ENCODE data around the gene GPR135. TPM values are rescaled to one million over a fixed set of nuclear protein-coding genes. Genes with fewer than 3 reads are reported as not detected.

Gene GPR135
- polyA plus RNA-seq, 2 of the 4 experiments (the other 2 are of a cell fraction) = 1.5 to 3.6 TPM

GRCh38 chr14:59422069-59422881 lies 42.9 kb downstream of the GPR135 start:
- FAIRE-seq (no peak), ATAC-seq (no peak), DNase-seq (ENCODE audit: low read depth in 1 of 2, low spot score in 1 of 2) (no peak)
- no peak for TF ChIP-seq SREBF2 (IDR thresholded peaks at IDR 0.05)
- no peak for TF ChIP-seq JUNB (IDR thresholded peaks at IDR 0.05)
- no peak for TF ChIP-seq ZFP36 (IDR thresholded peaks at IDR 0.05; ENCODE audit: borderline replicate concordance, partially characterized antibody)
- no peak for TF ChIP-seq MAZ (IDR thresholded peaks at IDR 0.05; ENCODE audit: borderline replicate concordance, low read depth, low read length)
- no peak for TF ChIP-seq GATA3 (IDR thresholded peaks at IDR 0.05; ENCODE audit: borderline replicate concordance)
- no peak for TF ChIP-seq EHF (CRISPR knock-in tag; IDR thresholded peaks at IDR 0.05)
- no peak for TF ChIP-seq ZSCAN20 (CRISPR knock-in tag; IDR thresholded peaks at IDR 0.05)
- TF ChIP-seq CBX8 (IDR thresholded peaks at IDR 0.05) = no peak
- no peak for TF ChIP-seq HEYL (CRISPR knock-in tag; IDR thresholded peaks at IDR 0.05)
- TF ChIP-seq RNF2 (IDR thresholded peaks at IDR 0.05; ENCODE audit: borderline replicate concordance, low read depth) = no peak
- TF ChIP-seq POLR2AphosphoS2 (conservative IDR thresholded peaks at IDR 0.05; ENCODE audit: low read length) = no peak
- TF ChIP-seq CTCF (IDR thresholded peaks at IDR 0.05) = peak; percentile 33
- TF ChIP-seq CEBPB (IDR thresholded peaks at IDR 0.05) = no peak
- TF ChIP-seq RAD21 (conservative IDR thresholded peaks at IDR 0.05 in 1 of 2, IDR thresholded peaks at IDR 0.05 in 1 of 2) = peak; percentile 42 to 50; a peak in 4 of 5 replicates
- TF ChIP-seq ELK1 (IDR thresholded peaks at IDR 0.05; ENCODE audit: low read depth, low read length) = no peak
- TF ChIP-seq JUN (IDR thresholded peaks at IDR 0.05) = no peak
- peak; percentile 28; the same call in 2 of the 3 replicates for TF ChIP-seq SMC3 (IDR thresholded peaks at IDR 0.05)
- TF ChIP-seq TFCP2L1 (CRISPR knock-in tag; IDR thresholded peaks at IDR 0.05) = no peak
- Histone ChIP-seq H3K4me3 (no peak overlapping the region), H3K27ac (no peak overlapping the region), H3K9me3 (no peaks in the 10 kb centered on the region), H3K4me2 (no peak overlapping the region), H3K4me1 (no peaks in the 10 kb centered on the region)
- POLR2A ChIA-PET = no interaction called here
- 92% methylated on average over 7 of the region's 7 CpGs for WGBS (ENCODE audit: missing lambda C conversion rate)
- CTCF ChIA-PET = interaction anchor here (0.9 to 1.7 kb wide), 3 partner anchors 15 to 295 kb away, joined by 3 to 5 read pairs (median 3); no protein-coding TSS in a partner anchor

- CTCF ChIA-PET = interaction anchor here (0.9 to 1.4 kb wide), 4 partner anchors 11 to 295 kb away, joined by 3 to 4 read pairs (median 3); no protein-coding TSS in a partner anchor
Observed at GRCh38 chr14:59419303-59419702, 45.9 kb downstream of the GPR135 start.

GRCh38 chr14:59417311-59417710 lies 47.9 kb downstream of the GPR135 start:
- WGBS (ENCODE audit: missing lambda C conversion rate) = 75% methylated on average over 6 of the region's 6 CpGs
- no peak for FAIRE-seq
- no peak for DNase-seq (ENCODE audit: low read depth in 1 of 2, low spot score in 1 of 2)
- Histone ChIP-seq H3K4me2 (no peak overlapping the region), H3K4me3 (no peak overlapping the region), H3K4me1 (no peaks in the 10 kb centered on the region), H3K27ac (no peak overlapping the region), H3K9me3 (no peaks in the 10 kb centered on the region)
- no peak for ATAC-seq
- no peak for TF ChIP-seq NR3C1 (IDR thresholded peaks at IDR 0.05)
- no peak for TF ChIP-seq KDM5A (IDR thresholded peaks at IDR 0.05)
- TF ChIP-seq PBX3 (IDR thresholded peaks at IDR 0.05) = no peak
- TF ChIP-seq USF2 (IDR thresholded peaks at IDR 0.05) = no peak
- TF ChIP-seq BHLHE40 (IDR thresholded peaks at IDR 0.05; ENCODE audit: low read depth, low read length) = no peak
- no peak for TF ChIP-seq ELK1 (IDR thresholded peaks at IDR 0.05; ENCODE audit: low read depth, low read length)
- TF ChIP-seq RCOR1 (IDR thresholded peaks at IDR 0.05; ENCODE audit: low read depth, low read length) = no peak
- TF ChIP-seq ESRRA (IDR thresholded peaks at IDR 0.05; ENCODE audit: borderline replicate concordance, low read length) = no peak
- no peak for TF ChIP-seq HEYL (CRISPR knock-in tag; IDR thresholded peaks at IDR 0.05)
- TF ChIP-seq BCL3 (IDR thresholded peaks at IDR 0.05) = no peak
- ChIA-PET CTCF (no interaction called here), POLR2A (no interaction called here)

More at GRCh38 chr14:59419303-59419702, 45.9 kb downstream of the GPR135 start:
- TF ChIP-seq HOXB5 (CRISPR knock-in tag; IDR thresholded peaks at IDR 0.05) = no peak
- no peak for TF ChIP-seq TP53 (CRISPR knock-in tag; IDR thresholded peaks at IDR 0.05)
- no peak overlapping the region for H3K4me2 ChIP-seq
- no peak overlapping the region for H3K27ac ChIP-seq
- DNase-seq (ENCODE audit: low read depth in 1 of 2, low spot score in 1 of 2) (no peak), ATAC-seq (no peak), FAIRE-seq (no peak)
- WGBS (ENCODE audit: missing lambda C conversion rate) = 100% methylated on average over 2 of the region's 2 CpGs
- no peaks in the 10 kb centered on the region for H3K4me1 ChIP-seq
- no peaks in the 10 kb centered on the region for H3K9me3 ChIP-seq
- H3K4me3 ChIP-seq = no peak overlapping the region
- POLR2A ChIA-PET = no interaction called here

Measured in A549 (cell line).